Neural progenitor cell (in vitro differentiated cells): ENCODE results near the gene SORT1. TPM values are rescaled to one million over a fixed set of nuclear protein-coding genes. Genes with fewer than 3 reads are reported as not detected.

Experiments used
- DNase-seq: peaks from one replicate; pipeline ENCODE4 v3.0.0-alpha.2; 2016; ENCODE audit warnings: low spot score
- H2AFZ ChIP-seq: fragments of 200-600 bp; sonication (generic); replicated peaks from 2 replicates; pipeline ENCODE4 v1.6.1; 2016; ENCODE audit warnings: antibody characterized with exemption
- H3F3A ChIP-seq: fragments of 200-600 bp; sonication (generic); 2 replicates; pipeline ENCODE4 v1.6.1; 2016; ENCODE audit warnings: antibody characterized with exemption, low read depth
- H3K27ac ChIP-seq: fragments of 200-600 bp; sonication (generic); 2 replicates; pipeline ENCODE4 v1.5.1; 2016; ENCODE audit warnings: mild to moderate bottlenecking
- H3K27me3 ChIP-seq: fragments of 200-600 bp; sonication (generic); 2 replicates; pipeline ENCODE4 v1.6.1; 2016; ENCODE audit warnings: mild to moderate bottlenecking, moderate library complexity
- H3K36me3 ChIP-seq: fragments of 200-600 bp; sonication (generic); 2 replicates; pipeline ENCODE4 v1.5.1; 2016
- H3K4me1 ChIP-seq: fragments of 200-600 bp; sonication (generic); 2 replicates; pipeline ENCODE4 v1.6.1; 2016; ENCODE audit warnings: mixed run types
- H3K4me2 ChIP-seq: fragments of 200-600 bp; sonication (generic); 2 replicates; pipeline ENCODE4 v1.6.1; 2016
- H3K4me3 ChIP-seq: fragments of 200-600 bp; sonication (generic); 2 replicates; pipeline ENCODE4 v1.5.1; 2016
- H3K79me2 ChIP-seq: fragments of 200-600 bp; sonication (generic); 2 replicates; pipeline ENCODE4 v1.6.1; 2016; ENCODE audit warnings: low read depth
- H3K9ac ChIP-seq: fragments of 200-600 bp; sonication (generic); 2 replicates; pipeline ENCODE4 v1.6.1; 2016
- H3K9me3 ChIP-seq: fragments of 200-600 bp; sonication (generic); 2 replicates; pipeline ENCODE4 v1.5.1; 2016; ENCODE audit warnings: low read depth
- H4K20me1 ChIP-seq: fragments of 200-600 bp; sonication (generic); 2 replicates; pipeline ENCODE4 v1.6.1; 2016; ENCODE audit warnings: low read depth
- H3K27ac Mint-ChIP-seq: 3 replicates; pipeline ENCODE4 v1.8.0; 2021; ENCODE audit warnings: mixed read lengths
- H3K27me3 Mint-ChIP-seq: 2 replicates; pipeline ENCODE4 v1.8.0; 2022; ENCODE audit warnings: low read depth, mild to moderate bottlenecking, inconsistent platforms, moderate library complexity, mixed read lengths; ENCODE audit not compliant: insufficient read depth
- H3K36me3 Mint-ChIP-seq: 3 replicates; pipeline ENCODE4 v1.8.0; 2021; ENCODE audit warnings: mixed read lengths
- H3K4me1 Mint-ChIP-seq: 3 replicates; pipeline ENCODE4 v1.8.0; 2021; ENCODE audit warnings: mixed read lengths
- H3K4me3 Mint-ChIP-seq: 3 replicates; pipeline ENCODE4 v1.8.0; 2021; ENCODE audit warnings: mild to moderate bottlenecking, moderate library complexity, mixed read lengths
- H3K9me3 Mint-ChIP-seq: 3 replicates; pipeline ENCODE4 v1.8.0; 2020; ENCODE audit warnings: mixed read lengths
- CTCF ChIP-seq: fragments of 200-600 bp; sonication (generic); IDR thresholded peaks from 2 replicates; pipeline ENCODE4 v1.5.1; 2017; ENCODE audit warnings: antibody characterized with exemption, mild to moderate bottlenecking
- EZH2 ChIP-seq: fragments of 200-600 bp; sonication (generic); IDR thresholded peaks from 2 replicates; pipeline ENCODE4 v1.6.1; 2017; ENCODE audit warnings: antibody characterized with exemption, mild to moderate bottlenecking, moderate library complexity
- EZH2phosphoT487 ChIP-seq: fragments of 200-600 bp; sonication (generic); IDR thresholded peaks from 2 replicates; pipeline ENCODE4 v1.6.1; 2017; ENCODE audit warnings: antibody characterized with exemption
- total RNA-seq: library from RNA; depleted of rRNA; stranded (reverse); fragments of >200 nt; gene quantifications from 2 replicates; pipeline ENCODE4 v1.2.3, GENCODE V29; 2015; ENCODE audit warnings: low replicate concordance

Gene SORT1
- total RNA-seq, 1 donor from 2014 or later = 38.9 TPM

DNA sequence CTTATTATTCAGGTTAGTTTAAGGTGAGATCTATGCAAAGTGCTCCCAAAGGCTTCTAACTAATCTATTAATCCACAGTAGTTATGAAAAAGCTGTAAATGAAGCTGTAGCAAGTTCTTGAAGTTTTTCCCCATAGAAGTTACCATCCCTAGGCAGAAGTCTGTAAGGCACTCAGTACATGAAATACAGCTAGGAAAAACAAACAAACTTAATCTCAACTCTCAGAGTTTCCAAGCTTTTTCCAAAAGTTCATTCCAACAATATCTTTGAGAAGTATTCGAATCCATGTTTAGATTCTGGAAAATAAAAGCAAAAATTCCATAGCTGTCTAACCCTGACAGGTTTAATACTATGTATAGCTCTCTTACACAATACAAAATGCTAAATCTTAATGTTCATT lies 41.2 kb downstream of the SORT1 start:
- peaks cover 6% of the 10 kb centered on the region for H4K20me1 ChIP-seq
- H3F3A ChIP-seq = peaks cover 21% of the 10 kb centered on the region
- TF ChIP-seq EZH2 (no peak), CTCF (no peak), EZH2phosphoT487 (no peak)
- no peaks in the 10 kb centered on the region for H3K9me3 Mint-ChIP-seq
- H3K4me3 ChIP-seq = no peak overlapping the region
- H3K4me2 ChIP-seq = no peak overlapping the region
- H3K9ac ChIP-seq = no peak overlapping the region
- no peak for DNase-seq
- peaks cover 19% of the 10 kb centered on the region for H3K4me1 ChIP-seq
- no peak overlapping the region for H3K27ac ChIP-seq
- no peak overlapping the region for H3K4me3 Mint-ChIP-seq
- H2AFZ ChIP-seq = no peak overlapping the region
- no peaks in the 10 kb centered on the region for H3K27me3 Mint-ChIP-seq
- no peaks in the 10 kb centered on the region for H3K36me3 ChIP-seq
- H3K4me1 Mint-ChIP-seq = peaks cover 2% of the 10 kb centered on the region
- no peaks in the 10 kb centered on the region for H3K79me2 ChIP-seq
- H3K9me3 ChIP-seq = no peaks in the 10 kb centered on the region
- H3K36me3 Mint-ChIP-seq = no peaks in the 10 kb centered on the region
- H3K27ac Mint-ChIP-seq = no peak overlapping the region
- no peaks in the 10 kb centered on the region for H3K27me3 ChIP-seq

- H3K4me1 ChIP-seq = peaks cover 28% of the 10 kb centered on the region
- H3K9ac ChIP-seq = no peak overlapping the region
- no peak overlapping the region for H3K4me2 ChIP-seq
- no peaks in the 10 kb centered on the region for H3K36me3 ChIP-seq
- H4K20me1 ChIP-seq = no peaks in the 10 kb centered on the region
- H2AFZ ChIP-seq = no peak overlapping the region
- no peaks in the 10 kb centered on the region for H3K27me3 ChIP-seq
- Mint-ChIP-seq H3K9me3 (no peaks in the 10 kb centered on the region), H3K4me3 (no peak overlapping the region), H3K4me1 (peaks cover 2% of the 10 kb centered on the region), H3K36me3 (peaks cover 3% of the 10 kb centered on the region), H3K27ac (no peak overlapping the region), H3K27me3 (no peaks in the 10 kb centered on the region)
- no peak overlapping the region for H3K4me3 ChIP-seq
- TF ChIP-seq EZH2 (no peak), EZH2phosphoT487 (no peak), CTCF (no peak)
- DNase-seq = no peak
- H3K79me2 ChIP-seq = no peaks in the 10 kb centered on the region
- H3K9me3 ChIP-seq = no peaks in the 10 kb centered on the region
- peaks cover 30% of the 10 kb centered on the region for H3F3A ChIP-seq
- no peak overlapping the region for H3K27ac ChIP-seq
These were observed 42.8 kb downstream of the SORT1 start for GRCh38 chr1:109354929-109355328.

GRCh38 chr1:109351457-109351856 lies 46.3 kb downstream of the SORT1 start:
- Mint-ChIP-seq H3K9me3 (no peaks in the 10 kb centered on the region), H3K4me1 (peaks cover 2% of the 10 kb centered on the region), H3K27me3 (no peaks in the 10 kb centered on the region), H3K4me3 (no peak overlapping the region), H3K36me3 (peaks cover 8% of the 10 kb centered on the region), H3K27ac (no peak overlapping the region)
- H2AFZ ChIP-seq = no peak overlapping the region
- no peaks in the 10 kb centered on the region for H3K36me3 ChIP-seq
- no peaks in the 10 kb centered on the region for H3K27me3 ChIP-seq
- H3K4me1 ChIP-seq = peaks cover 32% of the 10 kb centered on the region
- DNase-seq = no peak
- H3K27ac ChIP-seq = no peak overlapping the region
- no peak overlapping the region for H3K9ac ChIP-seq
- H3F3A ChIP-seq = peaks cover 35% of the 10 kb centered on the region
- no peaks in the 10 kb centered on the region for H3K9me3 ChIP-seq
- no peaks in the 10 kb centered on the region for H4K20me1 ChIP-seq
- no peaks in the 10 kb centered on the region for H3K79me2 ChIP-seq
- H3K4me3 ChIP-seq = no peak overlapping the region
- no peak overlapping the region for H3K4me2 ChIP-seq
- no peak for TF ChIP-seq EZH2
- no peak for TF ChIP-seq EZH2phosphoT487
- no peak for TF ChIP-seq CTCF
